ENCODE results near the gene SSC5D.
A peak's percentile ranks its signal among the peaks of the same experiment; 100 is the strongest.

SSC5D gene

DNA sequence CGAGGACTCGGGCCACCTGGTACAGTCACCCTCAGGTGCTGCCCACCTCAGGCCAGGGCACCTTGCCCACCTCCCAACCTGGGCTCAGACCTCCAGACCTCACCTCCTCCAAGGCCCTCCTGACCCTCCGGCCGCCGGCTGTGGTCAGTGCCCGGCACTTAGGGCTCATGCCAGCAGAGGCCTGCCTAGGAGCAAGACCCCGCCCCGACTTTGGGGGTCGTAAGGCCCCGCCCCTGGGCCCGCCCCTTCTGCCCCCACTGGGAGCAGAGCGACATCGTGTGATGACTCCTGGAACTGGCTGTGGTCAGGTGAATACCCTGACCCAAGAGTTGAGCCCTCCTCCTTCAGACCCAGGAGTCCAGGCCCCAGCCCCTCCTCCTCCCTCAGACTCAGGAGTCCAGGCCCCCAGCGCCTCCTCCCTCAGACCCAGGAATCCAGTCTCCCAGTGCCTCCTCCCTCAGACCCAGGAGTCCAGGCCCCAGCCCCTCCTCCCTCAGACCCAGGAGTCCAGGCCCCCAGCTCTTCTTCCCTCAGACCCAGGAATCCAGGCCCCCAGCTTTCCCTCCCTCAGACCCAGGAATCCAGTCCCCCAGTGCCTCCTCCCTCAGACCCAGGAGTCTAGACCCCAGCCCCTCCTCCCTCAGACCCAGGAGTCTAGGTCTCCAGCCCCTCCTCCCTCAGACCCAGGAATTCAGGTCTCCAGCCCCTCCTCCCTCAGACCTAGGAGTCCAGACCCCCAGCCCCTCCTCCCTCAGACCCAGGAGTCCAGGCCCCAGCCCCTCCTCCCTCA is 48.9 kb downstream of the SSC5D start, which contains the start of gene SBK2:
Gene SBK2, minus strand, starts transcription at position 183 of the 790 bp plus-strand sequence. CDS start 839 bp downstream, outside the sequence.
- no peak for DNase-seq (ENCODE audit: low read depth)

- DNase-seq (ENCODE audit: low read depth): peak; percentile 48
Measured at GRCh38 chr19:55537741-55538111, 49.5 kb downstream of the SSC5D start.

- no peak for DNase-seq (ENCODE audit: low read depth)
Measured at GRCh38 chr19:55538132-55538531, 49.9 kb downstream of the SSC5D start.

DNA sequence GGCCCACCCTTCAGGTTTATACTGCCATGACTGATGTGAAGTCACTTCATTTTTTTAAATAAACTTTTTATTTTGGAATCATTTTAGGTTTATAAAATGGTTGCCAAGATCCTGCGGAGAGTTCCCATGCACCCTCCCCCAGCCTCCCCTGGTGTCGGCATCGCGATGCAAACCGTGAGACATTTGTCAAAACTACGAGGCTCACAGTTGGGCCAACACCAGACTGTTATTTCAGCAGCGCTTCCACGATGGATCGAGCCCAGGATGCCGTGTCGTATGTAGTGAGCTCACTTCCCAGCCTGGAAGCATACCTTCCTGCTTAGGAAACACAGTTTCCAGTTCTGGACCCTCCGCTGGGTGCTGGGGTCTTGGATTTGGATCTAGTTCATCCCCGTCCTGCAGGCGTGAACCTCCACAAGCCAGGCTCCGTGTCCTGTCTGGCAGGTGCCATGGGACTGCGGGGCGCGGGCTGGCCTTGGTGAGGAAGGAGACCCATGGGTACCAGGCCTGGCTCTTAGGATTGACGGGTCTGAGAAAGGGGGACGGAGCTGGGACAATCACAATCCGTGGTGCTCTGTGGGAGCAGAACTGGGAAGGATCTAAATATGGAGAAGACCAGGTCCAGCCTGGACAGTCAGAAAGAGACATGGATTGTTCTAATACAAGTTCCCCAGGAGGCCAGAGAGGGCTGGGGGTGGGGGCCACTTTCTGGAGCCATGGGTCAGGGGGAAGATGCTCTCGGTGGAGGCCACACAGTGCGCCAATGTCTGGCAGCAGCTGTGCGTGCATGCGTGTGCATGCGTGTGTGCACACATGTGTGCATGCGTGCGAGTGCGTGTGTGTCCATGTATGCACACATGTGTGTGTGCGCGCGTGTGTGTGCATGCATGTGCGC is 51.1 kb downstream of the SSC5D start:
- no peak for DNase-seq (ENCODE audit: low read depth)

- DNase-seq (ENCODE audit: low read depth): no peak
Measured at GRCh38 chr19:55540619-55541018, 52.4 kb downstream of the SSC5D start.

- no peak for DNase-seq (ENCODE audit: low read depth)
Measured at GRCh38 chr19:55541091-55541490, 52.9 kb downstream of the SSC5D start.

DNA sequence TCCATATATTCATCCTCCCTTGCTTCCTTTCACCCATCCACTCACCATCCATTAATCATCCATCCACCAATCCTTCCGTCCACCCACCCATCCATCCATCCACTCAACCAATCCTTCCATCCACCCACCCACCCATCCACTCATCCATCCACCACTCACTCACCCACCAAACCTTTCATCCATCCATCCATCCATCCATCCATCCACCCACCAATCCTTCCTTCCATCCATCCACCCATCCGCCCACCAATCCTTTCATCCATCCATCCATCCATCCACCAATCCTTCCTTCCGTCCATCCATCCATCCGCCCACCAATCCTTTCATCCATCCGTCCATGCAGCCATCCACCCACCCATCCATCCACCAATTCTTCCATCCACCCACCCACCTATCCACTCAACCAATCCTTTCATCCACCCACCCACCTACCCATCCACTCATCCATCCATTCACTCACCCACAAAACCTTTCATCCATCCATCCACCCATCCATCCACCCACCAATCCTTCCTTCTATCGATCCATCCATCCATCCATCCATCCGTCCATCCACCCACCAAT is 54.1 kb downstream of the SSC5D start:
- DNase-seq (ENCODE audit: low read depth): no peak

DNA sequence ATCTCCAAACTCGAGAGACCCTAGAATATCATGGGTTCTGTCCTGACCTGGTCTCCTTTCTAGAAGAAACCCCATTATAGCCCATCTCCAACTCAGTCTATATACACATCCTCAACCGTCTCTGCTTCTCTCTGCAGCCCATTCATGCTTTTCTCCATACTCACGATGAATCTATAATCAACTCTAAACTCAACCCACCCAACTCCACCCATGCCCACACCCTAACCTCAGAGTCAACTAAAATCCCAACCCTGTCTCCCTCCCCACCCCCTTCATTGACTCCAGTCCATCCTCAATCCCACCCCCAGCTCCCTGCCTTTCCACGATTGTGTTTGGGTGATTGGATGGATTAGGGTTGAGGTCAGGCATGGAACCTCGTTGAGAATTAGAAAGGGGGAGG is 55.3 kb downstream of the SSC5D start:
- no peak for DNase-seq (ENCODE audit: low read depth)

GRCh38 chr19:55544014-55544413 is 55.8 kb downstream of the SSC5D start:
- no peak for DNase-seq (ENCODE audit: low read depth)

- DNase-seq (ENCODE audit: low read depth): no peak
Measured at GRCh38 chr19:55544776-55545439, 56.7 kb downstream of the SSC5D start.

DNA sequence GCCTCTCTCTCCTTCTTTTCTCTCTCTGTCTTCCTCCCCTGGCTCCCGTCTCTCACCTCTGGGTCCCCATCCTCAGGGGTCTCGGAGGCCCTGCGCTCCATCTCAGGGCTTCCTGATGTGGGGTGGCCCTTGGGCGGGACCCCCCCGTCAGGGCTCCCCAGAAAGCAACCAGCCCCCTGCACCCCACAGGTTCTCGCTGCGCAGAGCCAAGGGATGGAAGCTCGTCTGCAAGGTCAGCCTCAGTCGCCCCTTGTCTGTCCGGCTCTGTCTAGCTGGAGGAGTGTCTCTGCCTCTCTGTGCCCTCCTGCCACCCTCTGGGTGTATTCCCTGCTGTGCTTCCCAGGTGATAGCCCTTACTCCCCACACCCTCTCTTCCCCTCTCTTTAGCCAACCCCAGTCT is 57.2 kb downstream of the SSC5D start, which contains the start of gene SBK3:
Gene SBK3, minus strand, starts transcription at position 101 of the 400 bp plus-strand sequence. Its CDS starts 0 bp downstream, at position 101.
- no peak for DNase-seq (ENCODE audit: low read depth)

- DNase-seq (ENCODE audit: low read depth): no peak
Measured at GRCh38 chr19:55546011-55546410, 57.8 kb downstream of the SSC5D start.

GRCh38 chr19:55546822-55547614 is 58.8 kb downstream of the SSC5D start:
- DNase-seq (ENCODE audit: low read depth): peak; percentile 38

- DNase-seq (ENCODE audit: low read depth): peak; percentile 91
Measured at GRCh38 chr19:55549500-55550320, 61.5 kb downstream of the SSC5D start.

DNA sequence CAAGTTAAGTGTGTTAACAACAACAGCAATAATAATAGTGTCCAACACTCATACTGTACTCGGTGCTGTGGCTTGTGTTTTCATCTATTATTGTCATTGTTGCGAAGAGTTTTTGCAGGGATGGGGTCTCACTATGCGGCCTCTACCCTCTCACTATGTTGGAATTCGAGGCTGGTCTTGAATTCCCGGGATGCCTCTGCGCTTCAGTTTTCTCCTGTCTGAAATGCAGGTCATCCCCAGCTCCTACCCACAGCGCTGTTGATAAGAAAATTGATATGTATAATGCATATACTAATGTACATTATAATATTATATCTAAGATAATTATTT is 62.0 kb downstream of the SSC5D start:
- DNase-seq (ENCODE audit: low read depth): peak; percentile 43

DNA sequence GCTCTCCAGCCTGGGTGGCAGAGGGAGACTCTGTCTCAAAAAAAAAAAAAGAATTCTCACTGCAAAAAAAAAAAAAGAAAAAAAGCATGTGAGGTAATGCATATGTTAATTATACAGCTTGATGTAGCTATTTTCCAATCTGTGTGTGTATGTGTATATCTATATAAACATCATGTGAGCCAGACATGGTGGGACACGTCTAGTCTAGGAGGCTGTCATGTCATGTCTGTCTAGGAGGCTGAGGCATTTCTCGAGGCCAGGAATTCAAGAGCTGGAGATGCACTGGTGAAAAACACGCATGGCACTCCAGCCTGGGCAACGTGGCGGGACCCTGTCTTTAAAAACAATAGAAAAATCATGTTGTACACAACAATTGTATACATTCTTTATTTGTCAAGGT is 64.0 kb downstream of the SSC5D start:
- no peak for DNase-seq (ENCODE audit: low read depth)

GRCh38 chr19:55552620-55553019 is 64.4 kb downstream of the SSC5D start:
- DNase-seq (ENCODE audit: low read depth): peak; percentile 71

GRCh38 chr19:55553217-55554182 is 65.3 kb downstream of the SSC5D start:
- no peak for DNase-seq (ENCODE audit: low read depth)

DNA sequence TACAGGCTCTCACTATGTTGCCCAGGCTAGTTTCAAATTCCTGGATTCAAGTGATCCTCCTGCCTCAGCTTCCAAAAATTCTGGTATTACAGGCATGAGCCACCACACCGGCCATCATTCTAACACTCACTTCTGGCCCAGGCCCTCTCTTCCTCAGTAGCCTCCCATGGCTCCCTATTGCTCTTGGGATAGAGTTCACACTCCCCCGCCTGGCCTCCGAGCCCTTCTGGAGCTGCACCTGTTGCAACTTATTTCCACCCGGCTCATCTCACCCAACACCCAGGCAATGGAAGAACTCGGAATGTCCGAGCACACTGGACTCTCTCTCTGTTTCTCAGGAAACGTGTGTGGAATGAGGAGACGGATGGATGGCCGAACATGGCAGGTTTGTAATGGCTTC is 66.1 kb downstream of the SSC5D start:
- DNase-seq (ENCODE audit: low read depth): no peak

All from ELR (cell line).